ENCODE results near the gene ALDH1L2. TPM values are rescaled to one million over a fixed set of nuclear protein-coding genes. Genes with fewer than 3 reads are reported as not detected.

ALDH1L2 gene
- total RNA-seq, 1 experiment from 2014 or later = 7.7 TPM

DNA sequence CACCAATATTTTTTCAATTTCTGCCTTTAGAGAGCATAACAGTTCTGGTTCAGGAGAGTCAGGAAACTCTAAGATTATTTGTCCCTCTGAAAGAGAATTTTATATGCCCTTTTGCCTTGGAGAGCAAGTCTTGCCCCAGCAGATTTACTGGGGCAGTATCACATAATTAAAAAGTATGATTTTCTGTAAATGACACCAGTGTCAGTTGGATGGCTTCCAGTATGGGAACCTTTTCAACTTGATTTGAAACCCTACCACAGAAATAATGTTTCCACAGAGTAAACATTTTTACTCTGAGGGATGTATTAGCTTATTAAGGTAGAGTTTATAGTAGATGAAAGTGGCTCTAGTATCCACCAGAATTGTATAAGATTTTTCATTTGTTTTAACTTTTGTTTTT is 82.8 kb downstream of the ALDH1L2 start:
- H3K27me3 Mint-ChIP-seq (ENCODE audit: low read depth) = no peaks in the 10 kb centered on the region
- peaks cover 92% of the 10 kb centered on the region for H3K36me3 Mint-ChIP-seq
- no peaks in the 10 kb centered on the region for H3K4me1 Mint-ChIP-seq
- ChIA-PET POLR2A (no interaction called here), CTCF (no interaction called here)
- no peak overlapping the region for H3K27ac Mint-ChIP-seq
- no peaks in the 10 kb centered on the region; the same call in none of the 2 replicates for H3K9me3 Mint-ChIP-seq
- ATAC-seq (no peak), DNase-seq (ENCODE audit: low spot score) (no peak)
- TF ChIP-seq, protein P1, sequence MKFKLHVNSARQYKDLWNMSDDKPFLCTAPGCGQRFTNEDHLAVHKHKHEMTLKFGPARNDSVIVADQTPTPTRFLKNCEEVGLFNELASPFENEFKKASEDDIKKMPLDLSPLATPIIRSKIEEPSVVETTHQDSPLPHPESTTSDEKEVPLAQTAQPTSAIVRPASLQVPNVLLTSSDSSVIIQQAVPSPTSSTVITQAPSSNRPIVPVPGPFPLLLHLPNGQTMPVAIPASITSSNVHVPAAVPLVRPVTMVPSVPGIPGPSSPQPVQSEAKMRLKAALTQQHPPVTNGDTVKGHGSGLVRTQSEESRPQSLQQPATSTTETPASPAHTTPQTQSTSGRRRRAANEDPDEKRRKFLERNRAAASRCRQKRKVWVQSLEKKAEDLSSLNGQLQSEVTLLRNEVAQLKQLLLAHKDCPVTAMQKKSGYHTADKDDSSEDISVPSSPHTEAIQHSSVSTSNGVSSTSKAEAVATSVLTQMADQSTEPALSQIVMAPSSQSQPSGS (CRISPR knock-in tag; IDR thresholded peaks at IDR 0.05; ENCODE audit: borderline replicate concordance, low read depth) = no peak
- TF ChIP-seq, protein P2, sequence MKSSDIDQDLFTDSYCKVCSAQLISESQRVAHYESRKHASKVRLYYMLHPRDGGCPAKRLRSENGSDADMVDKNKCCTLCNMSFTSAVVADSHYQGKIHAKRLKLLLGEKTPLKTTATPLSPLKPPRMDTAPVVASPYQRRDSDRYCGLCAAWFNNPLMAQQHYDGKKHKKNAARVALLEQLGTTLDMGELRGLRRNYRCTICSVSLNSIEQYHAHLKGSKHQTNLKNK (CRISPR knock-in tag; IDR thresholded peaks at IDR 0.05) = no peak
- no peak for TF ChIP-seq ELF4 (CRISPR knock-in tag; IDR thresholded peaks at IDR 0.05; ENCODE audit: low read depth)
- TF ChIP-seq, protein P3, sequence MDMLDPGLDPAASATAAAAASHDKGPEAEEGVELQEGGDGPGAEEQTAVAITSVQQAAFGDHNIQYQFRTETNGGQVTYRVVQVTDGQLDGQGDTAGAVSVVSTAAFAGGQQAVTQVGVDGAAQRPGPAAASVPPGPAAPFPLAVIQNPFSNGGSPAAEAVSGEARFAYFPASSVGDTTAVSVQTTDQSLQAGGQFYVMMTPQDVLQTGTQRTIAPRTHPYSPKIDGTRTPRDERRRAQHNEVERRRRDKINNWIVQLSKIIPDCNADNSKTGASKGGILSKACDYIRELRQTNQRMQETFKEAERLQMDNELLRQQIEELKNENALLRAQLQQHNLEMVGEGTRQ (CRISPR knock-in tag; IDR thresholded peaks at IDR 0.05) = no peak
- TF ChIP-seq, protein P4, sequence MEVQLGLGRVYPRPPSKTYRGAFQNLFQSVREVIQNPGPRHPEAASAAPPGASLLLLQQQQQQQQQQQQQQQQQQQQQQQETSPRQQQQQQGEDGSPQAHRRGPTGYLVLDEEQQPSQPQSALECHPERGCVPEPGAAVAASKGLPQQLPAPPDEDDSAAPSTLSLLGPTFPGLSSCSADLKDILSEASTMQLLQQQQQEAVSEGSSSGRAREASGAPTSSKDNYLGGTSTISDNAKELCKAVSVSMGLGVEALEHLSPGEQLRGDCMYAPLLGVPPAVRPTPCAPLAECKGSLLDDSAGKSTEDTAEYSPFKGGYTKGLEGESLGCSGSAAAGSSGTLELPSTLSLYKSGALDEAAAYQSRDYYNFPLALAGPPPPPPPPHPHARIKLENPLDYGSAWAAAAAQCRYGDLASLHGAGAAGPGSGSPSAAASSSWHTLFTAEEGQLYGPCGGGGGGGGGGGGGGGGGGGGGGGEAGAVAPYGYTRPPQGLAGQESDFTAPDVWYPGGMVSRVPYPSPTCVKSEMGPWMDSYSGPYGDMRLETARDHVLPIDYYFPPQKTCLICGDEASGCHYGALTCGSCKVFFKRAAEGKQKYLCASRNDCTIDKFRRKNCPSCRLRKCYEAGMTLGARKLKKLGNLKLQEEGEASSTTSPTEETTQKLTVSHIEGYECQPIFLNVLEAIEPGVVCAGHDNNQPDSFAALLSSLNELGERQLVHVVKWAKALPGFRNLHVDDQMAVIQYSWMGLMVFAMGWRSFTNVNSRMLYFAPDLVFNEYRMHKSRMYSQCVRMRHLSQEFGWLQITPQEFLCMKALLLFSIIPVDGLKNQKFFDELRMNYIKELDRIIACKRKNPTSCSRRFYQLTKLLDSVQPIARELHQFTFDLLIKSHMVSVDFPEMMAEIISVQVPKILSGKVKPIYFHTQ (CRISPR knock-in tag; IDR thresholded peaks at IDR 0.05) = no peak
- TF ChIP-seq ZNF138 (CRISPR knock-in tag; conservative IDR thresholded peaks at IDR 0.05) = no peak
- TF ChIP-seq, protein P5, sequence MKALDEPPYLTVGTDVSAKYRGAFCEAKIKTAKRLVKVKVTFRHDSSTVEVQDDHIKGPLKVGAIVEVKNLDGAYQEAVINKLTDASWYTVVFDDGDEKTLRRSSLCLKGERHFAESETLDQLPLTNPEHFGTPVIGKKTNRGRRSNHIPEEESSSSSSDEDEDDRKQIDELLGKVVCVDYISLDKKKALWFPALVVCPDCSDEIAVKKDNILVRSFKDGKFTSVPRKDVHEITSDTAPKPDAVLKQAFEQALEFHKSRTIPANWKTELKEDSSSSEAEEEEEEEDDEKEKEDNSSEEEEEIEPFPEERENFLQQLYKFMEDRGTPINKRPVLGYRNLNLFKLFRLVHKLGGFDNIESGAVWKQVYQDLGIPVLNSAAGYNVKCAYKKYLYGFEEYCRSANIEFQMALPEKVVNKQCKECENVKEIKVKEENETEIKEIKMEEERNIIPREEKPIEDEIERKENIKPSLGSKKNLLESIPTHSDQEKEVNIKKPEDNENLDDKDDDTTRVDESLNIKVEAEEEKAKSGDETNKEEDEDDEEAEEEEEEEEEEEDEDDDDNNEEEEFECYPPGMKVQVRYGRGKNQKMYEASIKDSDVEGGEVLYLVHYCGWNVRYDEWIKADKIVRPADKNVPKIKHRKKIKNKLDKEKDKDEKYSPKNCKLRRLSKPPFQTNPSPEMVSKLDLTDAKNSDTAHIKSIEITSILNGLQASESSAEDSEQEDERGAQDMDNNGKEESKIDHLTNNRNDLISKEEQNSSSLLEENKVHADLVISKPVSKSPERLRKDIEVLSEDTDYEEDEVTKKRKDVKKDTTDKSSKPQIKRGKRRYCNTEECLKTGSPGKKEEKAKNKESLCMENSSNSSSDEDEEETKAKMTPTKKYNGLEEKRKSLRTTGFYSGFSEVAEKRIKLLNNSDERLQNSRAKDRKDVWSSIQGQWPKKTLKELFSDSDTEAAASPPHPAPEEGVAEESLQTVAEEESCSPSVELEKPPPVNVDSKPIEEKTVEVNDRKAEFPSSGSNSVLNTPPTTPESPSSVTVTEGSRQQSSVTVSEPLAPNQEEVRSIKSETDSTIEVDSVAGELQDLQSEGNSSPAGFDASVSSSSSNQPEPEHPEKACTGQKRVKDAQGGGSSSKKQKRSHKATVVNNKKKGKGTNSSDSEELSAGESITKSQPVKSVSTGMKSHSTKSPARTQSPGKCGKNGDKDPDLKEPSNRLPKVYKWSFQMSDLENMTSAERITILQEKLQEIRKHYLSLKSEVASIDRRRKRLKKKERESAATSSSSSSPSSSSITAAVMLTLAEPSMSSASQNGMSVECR (CRISPR knock-in tag; IDR thresholded peaks at IDR 0.05; ENCODE audit: borderline replicate concordance) = no peak
- TF ChIP-seq ZNF219 (CRISPR knock-in tag; IDR thresholded peaks at IDR 0.05; ENCODE audit: borderline replicate concordance) = no peak
- TF ChIP-seq, protein P6, sequence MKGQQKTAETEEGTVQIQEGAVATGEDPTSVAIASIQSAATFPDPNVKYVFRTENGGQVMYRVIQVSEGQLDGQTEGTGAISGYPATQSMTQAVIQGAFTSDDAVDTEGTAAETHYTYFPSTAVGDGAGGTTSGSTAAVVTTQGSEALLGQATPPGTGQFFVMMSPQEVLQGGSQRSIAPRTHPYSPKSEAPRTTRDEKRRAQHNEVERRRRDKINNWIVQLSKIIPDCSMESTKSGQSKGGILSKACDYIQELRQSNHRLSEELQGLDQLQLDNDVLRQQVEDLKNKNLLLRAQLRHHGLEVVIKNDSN (CRISPR knock-in tag; IDR thresholded peaks at IDR 0.05) = no peak
- TF ChIP-seq TEAD4 (CRISPR knock-in tag; IDR thresholded peaks at IDR 0.05) = no peak
- TF ChIP-seq CREM (CRISPR knock-in tag; IDR thresholded peaks at IDR 0.05) = no peak
- TF ChIP-seq, protein P7, sequence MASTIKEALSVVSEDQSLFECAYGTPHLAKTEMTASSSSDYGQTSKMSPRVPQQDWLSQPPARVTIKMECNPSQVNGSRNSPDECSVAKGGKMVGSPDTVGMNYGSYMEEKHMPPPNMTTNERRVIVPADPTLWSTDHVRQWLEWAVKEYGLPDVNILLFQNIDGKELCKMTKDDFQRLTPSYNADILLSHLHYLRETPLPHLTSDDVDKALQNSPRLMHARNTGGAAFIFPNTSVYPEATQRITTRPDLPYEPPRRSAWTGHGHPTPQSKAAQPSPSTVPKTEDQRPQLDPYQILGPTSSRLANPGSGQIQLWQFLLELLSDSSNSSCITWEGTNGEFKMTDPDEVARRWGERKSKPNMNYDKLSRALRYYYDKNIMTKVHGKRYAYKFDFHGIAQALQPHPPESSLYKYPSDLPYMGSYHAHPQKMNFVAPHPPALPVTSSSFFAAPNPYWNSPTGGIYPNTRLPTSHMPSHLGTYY (CRISPR knock-in tag; IDR thresholded peaks at IDR 0.05) = no peak
- no peak overlapping the region for H3K4me3 Mint-ChIP-seq

DNA sequence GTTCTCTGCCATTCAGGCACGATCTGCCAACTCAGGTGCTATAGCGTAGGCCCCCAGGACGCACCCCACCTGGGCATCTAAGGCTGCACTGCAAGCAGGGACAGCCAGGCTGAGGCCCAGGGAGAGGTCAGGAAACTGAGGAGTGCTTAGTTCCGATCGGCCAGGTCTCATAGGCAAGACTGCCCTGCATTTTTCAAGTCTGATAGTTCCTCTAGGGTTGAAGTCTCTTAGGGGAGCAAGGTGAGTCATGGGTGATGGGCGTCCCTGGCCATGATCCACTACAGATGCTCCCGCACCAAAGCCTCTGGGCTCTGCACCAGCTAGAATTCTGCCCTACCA is 84.9 kb downstream of the ALDH1L2 start:
- CTCF ChIA-PET = no interaction called here

More for the DNA sequence above, 84.9 kb downstream of the ALDH1L2 start:
- ATAC-seq (no peak), DNase-seq (ENCODE audit: low spot score) (no peak)
- no peaks in the 10 kb centered on the region; the same call in 1 of the 2 replicates for H3K9me3 Mint-ChIP-seq
- POLR2A ChIA-PET = no interaction called here
- H3K27ac Mint-ChIP-seq = no peak overlapping the region
- peaks cover 90% of the 10 kb centered on the region for H3K36me3 Mint-ChIP-seq
- no peaks in the 10 kb centered on the region for H3K4me1 Mint-ChIP-seq
- H3K4me3 Mint-ChIP-seq = no peak overlapping the region
- H3K27me3 Mint-ChIP-seq (ENCODE audit: low read depth) = no peaks in the 10 kb centered on the region
- TF ChIP-seq NR3C1 (CRISPR knock-in tag; conservative IDR thresholded peaks at IDR 0.05; ENCODE audit: low read depth) (no peak), SMAD4 (CRISPR knock-in tag; IDR thresholded peaks at IDR 0.05) (no peak), GABPB1 (CRISPR knock-in tag; IDR thresholded peaks at IDR 0.05) (no peak), SOX15 (CRISPR knock-in tag; IDR thresholded peaks at IDR 0.05) (no peak), TCF7 (CRISPR knock-in tag; IDR thresholded peaks at IDR 0.05; ENCODE audit: low read depth) (no peak), EMX1 (CRISPR knock-in tag; IDR thresholded peaks at IDR 0.05) (no peak), GRHL2 (CRISPR knock-in tag; IDR thresholded peaks at IDR 0.05; ENCODE audit: insufficient replicate concordance, severe bottlenecking) (no peak)
- TF ChIP-seq, protein P8, sequence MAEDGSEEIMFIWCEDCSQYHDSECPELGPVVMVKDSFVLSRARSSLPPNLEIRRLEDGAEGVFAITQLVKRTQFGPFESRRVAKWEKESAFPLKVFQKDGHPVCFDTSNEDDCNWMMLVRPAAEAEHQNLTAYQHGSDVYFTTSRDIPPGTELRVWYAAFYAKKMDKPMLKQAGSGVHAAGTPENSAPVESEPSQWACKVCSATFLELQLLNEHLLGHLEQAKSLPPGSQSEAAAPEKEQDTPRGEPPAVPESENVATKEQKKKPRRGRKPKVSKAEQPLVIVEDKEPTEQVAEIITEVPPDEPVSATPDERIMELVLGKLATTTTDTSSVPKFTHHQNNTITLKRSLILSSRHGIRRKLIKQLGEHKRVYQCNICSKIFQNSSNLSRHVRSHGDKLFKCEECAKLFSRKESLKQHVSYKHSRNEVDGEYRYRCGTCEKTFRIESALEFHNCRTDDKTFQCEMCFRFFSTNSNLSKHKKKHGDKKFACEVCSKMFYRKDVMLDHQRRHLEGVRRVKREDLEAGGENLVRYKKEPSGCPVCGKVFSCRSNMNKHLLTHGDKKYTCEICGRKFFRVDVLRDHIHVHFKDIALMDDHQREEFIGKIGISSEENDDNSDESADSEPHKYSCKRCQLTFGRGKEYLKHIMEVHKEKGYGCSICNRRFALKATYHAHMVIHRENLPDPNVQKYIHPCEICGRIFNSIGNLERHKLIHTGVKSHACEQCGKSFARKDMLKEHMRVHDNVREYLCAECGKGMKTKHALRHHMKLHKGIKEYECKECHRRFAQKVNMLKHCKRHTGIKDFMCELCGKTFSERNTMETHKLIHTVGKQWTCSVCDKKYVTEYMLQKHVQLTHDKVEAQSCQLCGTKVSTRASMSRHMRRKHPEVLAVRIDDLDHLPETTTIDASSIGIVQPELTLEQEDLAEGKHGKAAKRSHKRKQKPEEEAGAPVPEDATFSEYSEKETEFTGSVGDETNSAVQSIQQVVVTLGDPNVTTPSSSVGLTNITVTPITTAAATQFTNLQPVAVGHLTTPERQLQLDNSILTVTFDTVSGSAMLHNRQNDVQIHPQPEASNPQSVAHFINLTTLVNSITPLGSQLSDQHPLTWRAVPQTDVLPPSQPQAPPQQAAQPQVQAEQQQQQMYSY (CRISPR knock-in tag; IDR thresholded peaks at IDR 0.05) = no peak

All from WTC11 (cell line).